NCI-H1092 (cell line): Measurements from ENCODE around the gene ACTL8.
"Not testable (repeated sequence)": the region's sequence is repeated elsewhere in the genome, so short reads cannot be mapped to it uniquely, and the experiment has no call there.

Source experiments
- DNase-seq: peaks from one replicate; lab custom pipeline; 2025; lab: John Stamatoyannopoulos, UW

ACTL8 gene

GRCh38 chr1:17735348-17735747 lies 19.8 kb upstream of the ACTL8 start:
- no peak for DNase-seq

- DNase-seq = no peak
Measured at GRCh38 chr1:17735793-17736192, 19.3 kb upstream of the ACTL8 start.

GRCh38 chr1:17736625-17737024 lies 18.5 kb upstream of the ACTL8 start:
- no peak for DNase-seq

- no peak for DNase-seq
Measured at GRCh38 chr1:17739050-17739449, 16.1 kb upstream of the ACTL8 start.

- DNase-seq = no peak
Measured at GRCh38 chr1:17741052-17741451, 14.1 kb upstream of the ACTL8 start.

GRCh38 chr1:17742583-17742982 lies 12.6 kb upstream of the ACTL8 start:
- peak; percentile 11 for DNase-seq

GRCh38 chr1:17743008-17743647 lies 12.0 kb upstream of the ACTL8 start:
- no peak for DNase-seq

- no peak for DNase-seq
Measured at GRCh38 chr1:17743925-17744324, 11.2 kb upstream of the ACTL8 start.

GRCh38 chr1:17744666-17745478 lies 10.3 kb upstream of the ACTL8 start:
- DNase-seq = no peak

- DNase-seq = no peak
Measured at GRCh38 chr1:17745479-17745955, 9.6 kb upstream of the ACTL8 start.

- not testable (repeated sequence) for DNase-seq
Measured at GRCh38 chr1:17746281-17746680, 8.9 kb upstream of the ACTL8 start.

- DNase-seq = no peak
Measured at GRCh38 chr1:17746920-17747319, 8.2 kb upstream of the ACTL8 start.

- DNase-seq = no peak
Measured at GRCh38 chr1:17750333-17750732, 4.8 kb upstream of the ACTL8 start.

GRCh38 chr1:17752356-17752755 lies 2.8 kb upstream of the ACTL8 start:
- no peak for DNase-seq

- no peak for DNase-seq
Measured at GRCh38 chr1:17757426-17757825, 2.3 kb downstream of the ACTL8 start.

- DNase-seq = no peak
Measured at GRCh38 chr1:17759114-17759513, 4.0 kb downstream of the ACTL8 start.

- no peak for DNase-seq
Measured at GRCh38 chr1:17762313-17762712, 7.2 kb downstream of the ACTL8 start.

GRCh38 chr1:17763417-17763816 lies 8.3 kb downstream of the ACTL8 start:
- no peak for DNase-seq

- DNase-seq = no peak
Measured at GRCh38 chr1:17763995-17764394, 8.9 kb downstream of the ACTL8 start.

- no peak for DNase-seq
Measured at GRCh38 chr1:17764591-17764990, 9.5 kb downstream of the ACTL8 start.

GRCh38 chr1:17765444-17766411 lies 10.6 kb downstream of the ACTL8 start:
- no peak for DNase-seq

- no peak for DNase-seq
Measured at GRCh38 chr1:17768651-17769241, 13.6 kb downstream of the ACTL8 start.
